GM18868 (cell line): Measurements from ENCODE around the gene TEC.
"Not testable (repeated sequence)": the region's sequence is repeated elsewhere in the genome, so short reads cannot be mapped to it uniquely, and the experiment has no call there.

Experiments used
- ATAC-seq: cut with Tn5 transposase; IDR thresholded peaks from one replicate; pipeline ENCODE4 v1.9.1; 2021; ENCODE audit warnings: mild to moderate bottlenecking, moderate library complexity; ENCODE audit not compliant: unreplicated experiment

Gene TEC

DNA sequence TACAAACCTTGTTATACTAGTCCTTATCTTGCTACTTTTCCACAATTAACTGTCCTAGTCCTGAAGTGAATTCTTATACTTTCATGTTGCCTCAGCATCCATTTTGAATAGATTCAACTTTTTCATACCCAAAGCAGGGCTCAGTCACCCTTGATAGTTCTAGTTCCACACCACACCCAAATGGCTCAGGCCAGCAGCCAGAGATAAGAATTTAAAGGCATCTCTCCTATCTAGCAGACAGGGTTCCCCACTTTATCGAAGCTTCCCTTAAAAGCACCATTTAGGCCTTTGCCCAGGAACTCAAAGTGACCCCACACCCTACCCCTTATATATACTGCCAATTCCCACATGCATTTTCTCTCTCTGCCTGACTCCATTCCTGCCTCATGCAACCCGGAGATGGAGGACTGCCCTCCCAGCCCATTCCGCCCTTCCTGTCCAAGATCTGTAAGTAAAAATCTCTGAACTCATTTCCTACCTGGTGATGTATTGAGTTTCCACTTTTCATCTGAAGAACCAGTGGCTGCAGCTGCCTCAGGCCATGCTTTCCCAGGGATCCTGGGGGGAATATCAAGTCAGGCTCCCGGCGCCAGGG, 71.9 kb downstream of the TEC start:
- peak; percentile 25 for ATAC-seq

DNA sequence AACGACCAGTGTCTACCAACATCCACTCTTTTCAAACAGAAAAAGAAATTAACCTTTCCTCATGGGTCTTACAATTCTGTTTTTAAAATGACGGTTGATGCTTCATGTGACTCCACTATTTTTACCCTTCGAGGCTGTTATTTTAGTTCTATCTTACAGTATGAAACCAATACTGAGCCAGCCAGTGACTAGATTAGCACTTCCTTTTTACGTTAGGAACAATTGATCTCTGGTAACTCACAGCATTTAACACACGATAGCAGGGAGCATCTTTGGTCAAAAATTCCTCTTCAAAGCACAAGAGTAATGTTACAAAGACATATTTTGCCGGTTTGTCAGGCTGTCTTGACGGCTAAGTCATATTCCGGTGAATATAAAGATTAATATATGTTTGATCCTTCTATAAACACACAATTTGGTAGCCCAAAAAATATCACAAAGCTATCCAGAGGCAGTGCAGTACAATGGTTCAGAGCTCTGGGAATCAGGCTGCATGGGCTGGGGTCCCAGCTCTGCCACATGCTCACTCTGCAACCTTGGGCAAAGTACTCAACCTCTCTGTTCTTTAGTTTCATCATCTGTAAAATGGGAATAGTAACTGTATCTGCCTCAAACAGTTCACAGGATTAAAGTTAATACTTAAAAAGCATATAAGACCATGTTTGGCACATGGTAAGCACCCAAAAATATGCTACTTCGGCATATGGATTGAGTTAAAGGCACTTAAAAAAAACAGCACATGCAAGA, 72.7 kb downstream of the TEC start:
- ATAC-seq: peak; percentile 67

GRCh38 chr4:48195853-48196252, 73.8 kb downstream of the TEC start:
- peak; percentile 23 for ATAC-seq

- no peak for ATAC-seq
Observed at GRCh38 chr4:48195374-48195773, 74.3 kb downstream of the TEC start.

DNA sequence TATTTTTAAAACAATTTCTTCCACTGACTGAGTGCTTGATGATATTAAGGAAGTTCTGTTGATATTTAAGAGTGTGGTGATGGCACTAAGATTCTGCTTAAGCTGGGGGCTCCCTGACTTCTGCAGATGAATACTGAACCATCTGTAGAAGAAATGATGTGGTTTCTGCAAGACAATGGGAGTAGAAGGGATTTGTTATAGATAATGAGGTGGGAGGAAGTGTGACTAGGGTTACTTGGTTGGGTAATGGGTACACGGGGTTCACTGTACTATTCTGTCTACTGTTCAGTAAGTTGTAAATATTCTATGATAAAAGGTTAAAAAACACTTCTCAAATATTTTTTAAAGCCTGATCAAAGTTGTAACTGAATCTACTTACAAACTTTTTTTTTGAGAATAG, 74.7 kb downstream of the TEC start:
- ATAC-seq: no peak

GRCh38 chr4:48193921-48194468, 75.6 kb downstream of the TEC start:
- no peak for ATAC-seq

DNA sequence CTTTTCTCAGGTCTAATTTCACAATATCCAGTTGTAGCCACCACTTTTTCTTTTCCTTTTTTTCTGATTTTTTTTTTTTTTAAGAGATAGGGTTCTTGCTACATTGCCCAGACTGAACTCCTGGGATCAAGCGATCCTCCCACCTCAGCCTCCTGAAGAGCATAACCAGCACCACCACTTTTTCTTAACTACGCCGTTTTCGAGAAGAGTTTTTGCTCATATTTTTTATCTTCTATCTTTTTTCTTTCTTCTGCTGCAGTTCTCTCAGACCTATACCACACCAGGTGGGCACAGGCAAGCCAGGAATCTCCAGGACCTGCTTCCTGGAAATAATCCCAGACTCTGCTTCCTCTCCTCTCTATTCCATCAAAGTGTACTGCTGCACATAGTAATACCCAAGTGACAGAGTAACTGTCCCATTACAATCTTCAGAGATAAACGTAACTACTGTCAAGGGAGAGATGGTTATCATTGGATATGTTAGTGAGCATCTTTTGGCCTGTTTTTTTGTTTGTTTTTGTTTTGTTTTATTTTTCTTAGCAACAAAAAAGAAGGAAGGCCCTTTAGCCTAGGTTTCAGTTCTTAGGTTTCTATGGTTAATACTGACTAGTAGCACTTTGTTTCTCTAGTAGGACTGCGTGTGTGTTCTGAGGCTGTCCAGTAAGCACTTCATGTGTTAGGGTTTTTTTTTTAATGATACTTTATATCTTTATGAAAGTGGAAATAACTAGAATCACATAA, 76.4 kb downstream of the TEC start:
- peak; percentile 16 for ATAC-seq

GRCh38 chr4:48191758-48192157, 77.9 kb downstream of the TEC start:
- no peak for ATAC-seq

GRCh38 chr4:48190839-48191238, 78.8 kb downstream of the TEC start:
- peak; percentile 46 for ATAC-seq

- no peak for ATAC-seq
Observed at GRCh38 chr4:48189731-48190130, 79.9 kb downstream of the TEC start.

DNA sequence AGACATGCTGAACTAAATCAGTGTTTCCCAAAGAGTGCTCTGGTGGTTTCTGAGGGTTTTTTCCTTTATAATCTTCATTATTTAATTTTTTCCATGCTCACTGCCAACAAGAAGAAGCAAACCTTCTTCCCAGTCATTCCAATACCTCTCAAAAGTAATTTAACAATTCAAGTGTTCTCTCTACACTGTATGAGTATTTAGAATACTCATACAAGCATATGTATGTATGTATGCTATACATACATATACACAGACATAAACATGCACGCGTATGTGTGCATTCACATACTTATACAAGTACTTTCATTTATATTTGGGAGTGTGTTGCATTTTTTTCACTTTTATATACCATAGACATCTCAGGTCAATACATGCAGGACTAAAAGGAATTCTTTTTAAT, 81.2 kb downstream of the TEC start:
- ATAC-seq: no peak

DNA sequence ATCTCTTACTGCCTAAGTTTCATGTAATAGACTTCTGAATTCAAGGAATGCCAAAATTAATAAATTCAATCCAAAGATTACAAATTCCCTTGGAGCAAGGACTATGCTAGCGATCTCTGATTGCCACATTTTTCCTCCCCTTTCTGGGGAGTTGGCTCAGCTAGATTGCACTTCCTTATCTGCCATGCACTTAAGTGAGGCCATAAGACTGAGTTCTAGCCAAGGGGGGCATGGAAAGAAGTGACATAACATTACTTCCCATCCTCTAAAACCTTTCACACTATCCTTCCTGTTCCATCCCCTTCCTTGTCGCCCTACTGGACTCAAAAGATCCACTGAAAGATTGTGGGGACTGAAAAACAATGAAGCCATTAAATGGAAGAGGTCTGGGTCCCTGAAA, 81.8 kb downstream of the TEC start:
- ATAC-seq: no peak

GRCh38 chr4:48187066-48187465, 82.6 kb downstream of the TEC start:
- not testable (repeated sequence) for ATAC-seq

DNA sequence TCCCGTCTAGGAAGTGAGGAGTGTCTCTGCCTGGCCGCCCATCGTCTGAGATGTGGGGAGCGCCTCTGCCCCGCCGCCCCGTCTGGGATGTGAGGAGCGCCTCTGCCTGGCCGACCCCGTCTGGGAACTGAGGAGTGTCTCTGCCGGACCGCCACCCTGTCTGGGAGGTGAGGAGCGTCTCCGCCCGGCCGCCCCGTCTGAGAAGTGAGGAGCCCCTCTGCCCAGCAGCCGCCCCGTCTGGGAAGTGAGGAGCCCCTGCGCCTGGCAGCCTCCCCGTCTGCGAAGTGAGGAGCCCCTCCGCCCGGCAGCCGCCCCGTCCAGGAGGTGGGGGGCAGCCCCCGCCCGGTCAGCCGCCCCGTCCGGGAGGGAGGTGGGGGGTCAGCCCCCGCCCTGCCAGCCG, 83.2 kb downstream of the TEC start:
- ATAC-seq: not testable (repeated sequence)

DNA sequence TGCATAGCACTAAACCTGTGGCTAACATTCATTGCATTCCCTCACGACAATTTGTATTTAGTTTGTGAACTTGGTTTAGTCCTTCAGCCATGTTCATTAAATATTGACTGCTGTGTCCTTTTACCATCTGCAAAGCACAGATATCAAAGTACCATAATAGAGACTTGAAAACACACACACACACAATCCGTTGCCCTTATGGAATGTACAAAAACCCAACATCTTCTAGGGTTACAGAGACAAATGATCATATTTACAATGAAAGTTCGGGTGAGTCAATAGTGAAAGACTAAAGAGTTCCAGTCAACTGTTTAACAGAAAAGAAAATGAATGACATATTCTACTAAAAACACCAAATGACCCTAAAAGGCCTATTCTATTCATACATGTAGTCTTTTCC, 84.8 kb downstream of the TEC start:
- no peak for ATAC-seq

- ATAC-seq: peak; percentile 36
Observed at GRCh38 chr4:48180234-48180633, 89.4 kb downstream of the TEC start.

DNA sequence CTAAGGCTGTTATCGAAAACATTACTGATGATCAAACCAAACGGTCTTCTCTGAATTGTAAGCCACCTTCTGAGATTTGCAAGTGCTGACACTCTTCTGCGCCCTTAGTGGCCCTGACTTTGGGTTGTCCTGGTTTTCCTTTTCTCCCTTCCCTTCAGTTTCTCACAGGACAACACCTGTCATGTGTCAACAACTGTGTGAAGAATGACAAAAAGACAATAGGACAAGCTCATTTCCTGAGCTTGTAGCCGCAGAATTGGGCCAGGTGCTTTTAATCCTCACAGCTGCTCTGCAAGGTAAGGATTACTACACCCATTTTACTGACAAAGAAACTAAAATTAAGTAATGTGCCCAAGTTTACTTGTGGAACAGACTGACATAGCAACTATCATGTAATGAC, 90.7 kb downstream of the TEC start:
- no peak for ATAC-seq

DNA sequence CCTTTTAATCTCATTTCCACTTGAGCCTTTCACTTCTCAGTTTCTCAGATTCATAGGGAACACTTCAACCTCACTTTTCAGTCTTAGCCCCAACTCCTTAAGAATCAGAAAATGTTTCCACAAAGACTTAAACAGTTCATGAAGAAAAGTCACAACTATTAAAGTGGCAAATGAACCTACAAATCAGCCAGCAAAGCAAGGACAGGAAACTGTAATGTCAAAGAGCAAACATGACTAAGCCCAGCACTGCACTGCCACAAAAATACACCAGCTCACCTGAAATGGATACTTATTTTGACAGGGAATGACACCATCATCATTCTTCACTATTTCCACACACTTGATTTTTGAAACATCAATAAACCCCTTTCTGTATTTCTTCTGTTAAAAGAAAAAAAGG, 93.8 kb downstream of the TEC start:
- no peak for ATAC-seq

DNA sequence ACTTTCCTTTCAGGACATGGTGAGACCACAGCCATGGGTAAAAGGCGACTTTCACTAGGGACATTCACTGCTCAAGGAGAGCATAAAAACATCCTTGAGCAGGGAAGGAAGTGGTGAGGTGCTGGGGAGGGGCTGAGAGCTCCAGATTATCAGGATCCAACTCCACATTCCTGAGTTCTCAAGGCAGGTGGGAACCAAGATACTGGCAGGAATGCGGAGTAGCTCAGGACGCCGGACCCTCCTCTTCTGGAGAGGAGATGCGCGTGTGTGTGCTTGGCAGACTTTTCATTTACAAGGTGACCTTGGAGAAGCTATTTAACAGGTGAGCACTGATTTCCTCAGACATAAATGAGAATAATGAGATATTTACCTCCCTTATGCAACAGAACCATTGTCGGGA, 94.3 kb downstream of the TEC start:
- no peak for ATAC-seq

DNA sequence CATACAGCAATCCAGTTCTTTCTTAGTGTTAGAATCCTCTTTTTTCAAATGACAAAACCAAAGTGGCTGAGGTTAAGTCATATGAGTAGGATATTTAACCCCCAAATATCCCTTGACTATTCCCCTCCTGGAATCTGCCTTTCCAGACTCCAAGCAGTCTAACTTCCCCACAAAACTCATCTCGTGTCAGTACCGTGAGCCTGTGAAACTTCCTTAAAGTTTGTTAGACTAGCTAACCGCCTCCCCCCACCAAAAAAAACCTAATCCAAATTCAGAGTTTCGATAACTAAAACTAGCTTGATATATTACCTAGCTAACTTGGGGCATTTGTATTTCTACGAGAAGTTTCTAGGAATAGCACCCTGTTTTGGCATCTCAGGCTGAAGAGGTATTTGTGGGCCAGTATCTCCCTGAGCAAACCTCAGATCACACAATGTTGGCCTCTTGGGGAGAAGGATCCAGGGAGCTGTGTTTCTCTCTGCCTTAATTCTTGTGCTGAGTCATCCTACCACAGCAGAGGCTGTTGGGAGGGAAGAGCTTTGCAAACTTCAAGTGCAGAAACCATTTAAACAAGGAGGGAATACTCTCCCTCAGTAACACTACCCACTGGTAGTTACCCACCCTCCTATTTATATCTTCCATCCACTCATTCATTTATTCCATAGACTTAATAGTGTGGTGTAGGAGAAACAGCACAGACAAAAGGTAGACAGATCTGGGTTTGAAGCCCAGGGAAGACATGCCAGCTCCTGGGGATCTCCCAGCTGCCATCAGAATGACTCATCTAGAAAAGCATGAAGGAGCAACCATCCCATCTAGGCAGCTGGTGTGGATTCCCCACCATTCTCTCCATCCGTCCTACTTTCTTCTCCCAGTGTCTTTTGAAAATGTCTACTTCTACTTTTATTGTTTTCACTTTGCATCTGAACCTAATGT, 96.3 kb downstream of the TEC start:
- peak; percentile 73 for ATAC-seq

GRCh38 chr4:48172651-48173050, 97.0 kb downstream of the TEC start:
- ATAC-seq: no peak
